ENCODE data around the gene SSH3. TPM values are rescaled to one million over a fixed set of nuclear protein-coding genes. Genes with fewer than 3 reads are reported as not detected.
A peak's percentile ranks its signal among the peaks of the same experiment; 100 is the strongest.

Gene SSH3
- total RNA-seq, 2 experiments from 2014 or later, result 7.4 to 9.1 TPM

- Mint-ChIP-seq H3K9me3 (no peaks in the 10 kb centered on the region), H3K4me3 (peak overlapping the region; percentile 71), H3K27ac (peak overlapping the region; percentile 97), H3K36me3 (ENCODE audit: low read depth) (peaks cover 80% of the 10 kb centered on the region), H3K4me1 (ENCODE audit: low read depth) (peaks cover 71% of the 10 kb centered on the region), H3K27me3 (no peaks in the 10 kb centered on the region)
- intact Hi-C loops (cut with micrococcal nuclease), result no loop called here
- ATAC-seq (no peak), DNase-seq (no peak)
- TF ChIP-seq CTCF (IDR thresholded peaks at IDR 0.05), result no peak
- ChIA-PET POLR2A (interaction anchor here (1.1 to 19.8 kb wide), 4 partner anchors 8 to 128 kb away, joined by 3 to 308 read pairs (median 4); partner anchors contain the start of gene ANKRD13D), CTCF (interaction anchor here (1.6 to 3.9 kb wide), 2 partner anchors 12 to 13 kb away, joined by 4 to 21 read pairs; partner anchors contain the start of gene ANKRD13D)
Measured at GRCh38 chr11:67274768-67275605, 28.3 kb upstream of the SSH3 start.

GRCh38 chr11:67275606-67276409 lies 27.5 kb upstream of the SSH3 start:
- H3K27ac Mint-ChIP-seq, result peak overlapping the region; percentile 97
- no peak for ATAC-seq
- DNase-seq, result peak; percentile 66
- no peak for TF ChIP-seq CTCF (IDR thresholded peaks at IDR 0.05)
- no peaks in the 10 kb centered on the region for H3K9me3 Mint-ChIP-seq
- H3K27me3 Mint-ChIP-seq, result no peaks in the 10 kb centered on the region
- peaks cover 80% of the 10 kb centered on the region for H3K36me3 Mint-ChIP-seq (ENCODE audit: low read depth)
- POLR2A ChIA-PET, result interaction anchor here (1.4 to 19.8 kb wide), 5 partner anchors 6 to 127 kb away, joined by 4 to 308 read pairs (median 22); partner anchors contain the start of genes ANKRD13D and GRK2
- intact Hi-C loops (cut with micrococcal nuclease), result no loop called here
- CTCF ChIA-PET, result interaction anchor here (0.8 to 3.9 kb wide), 2 partner anchors 12 to 41 kb away, joined by 3 to 21 read pairs; partner anchors contain the start of gene ANKRD13D
- H3K4me1 Mint-ChIP-seq (ENCODE audit: low read depth), result peaks cover 63% of the 10 kb centered on the region
- peak overlapping the region; percentile 71 for H3K4me3 Mint-ChIP-seq

- intact Hi-C loops (cut with micrococcal nuclease), result no loop called here
- CTCF ChIA-PET, result interaction anchor here (0.8 to 3.9 kb wide), 9 partner anchors 9 to 106 kb away, joined by 3 to 21 read pairs (median 4); partner anchors contain the start of genes ANKRD13D and GRK2
- peak; percentile 22 for TF ChIP-seq CTCF (IDR thresholded peaks at IDR 0.05)
Measured at GRCh38 chr11:67276781-67277230, 26.5 kb upstream of the SSH3 start.

GRCh38 chr11:67277231-67277961 lies 25.9 kb upstream of the SSH3 start:
- peaks cover 67% of the 10 kb centered on the region for H3K36me3 Mint-ChIP-seq (ENCODE audit: low read depth)
- peak overlapping the region; percentile 97 for H3K27ac Mint-ChIP-seq
- H3K4me3 Mint-ChIP-seq, result peak overlapping the region; percentile 71
- H3K9me3 Mint-ChIP-seq, result no peaks in the 10 kb centered on the region
- no peak for TF ChIP-seq CTCF (IDR thresholded peaks at IDR 0.05)
- intact Hi-C loops (cut with micrococcal nuclease), result no loop called here
- DNase-seq (peak; percentile 96), ATAC-seq (peak; percentile 85)
- no peaks in the 10 kb centered on the region for H3K27me3 Mint-ChIP-seq
- CTCF ChIA-PET, result interaction anchor here (0.9 to 3.9 kb wide), 11 partner anchors 10 to 105 kb away, joined by 3 to 21 read pairs (median 4); partner anchors contain the start of genes ANKRD13D, CLCF1 and GRK2
- H3K4me1 Mint-ChIP-seq (ENCODE audit: low read depth), result peaks cover 53% of the 10 kb centered on the region
- POLR2A ChIA-PET, result interaction anchor here (0.6 to 19.8 kb wide), 12 partner anchors 8 to 207 kb away, joined by 3 to 308 read pairs (median 4); partner anchors contain the start of genes ANKRD13D, CLCF1, GRK2 and SSH3

More at GRCh38 chr11:67276781-67277230, 26.5 kb upstream of the SSH3 start:
- POLR2A ChIA-PET, result interaction anchor here (0.6 to 19.8 kb wide), 9 partner anchors 7 to 96 kb away, joined by 3 to 308 read pairs (median 4); partner anchors contain the start of genes ANKRD13D, CLCF1 and GRK2
- Mint-ChIP-seq H3K4me1 (ENCODE audit: low read depth) (peaks cover 59% of the 10 kb centered on the region), H3K9me3 (no peaks in the 10 kb centered on the region), H3K36me3 (ENCODE audit: low read depth) (peaks cover 72% of the 10 kb centered on the region), H3K27me3 (no peaks in the 10 kb centered on the region), H3K27ac (peak overlapping the region; percentile 97), H3K4me3 (peak overlapping the region; percentile 71)
- DNase-seq (peak; percentile 83), ATAC-seq (peak; percentile 46)
